ENCODE data around the gene SMARCC2.
A peak's percentile ranks its signal among the peaks of the same experiment; 100 is the strongest.

The SMARCC2 gene

GRCh38 chr12:56154246-56154771, 35.0 kb downstream of the SMARCC2 start:
- Histone ChIP-seq H3K4me3 (ENCODE audit: low read depth in 1 of 2, low read length in 2 of 2) (no peak overlapping the region), H3K9ac (ENCODE audit: low read length) (no peak overlapping the region), H3K27me3 (ENCODE audit: control insufficient read depth in 1 of 2, insufficient read depth in 2 of 2, low read length in 2 of 2) (no peaks in the 10 kb centered on the region), H3K27ac (ENCODE audit: low read depth, low read length) (no peak overlapping the region), H3K9me3 (ENCODE audit: low read length) (no peaks in the 10 kb centered on the region), H3K4me1 (ENCODE audit: insufficient read depth, low read length) (peaks cover 16% of the 10 kb centered on the region), H3K36me3 (ENCODE audit: insufficient read depth, low read length) (peaks cover under 1% of the 10 kb centered on the region)

DNA sequence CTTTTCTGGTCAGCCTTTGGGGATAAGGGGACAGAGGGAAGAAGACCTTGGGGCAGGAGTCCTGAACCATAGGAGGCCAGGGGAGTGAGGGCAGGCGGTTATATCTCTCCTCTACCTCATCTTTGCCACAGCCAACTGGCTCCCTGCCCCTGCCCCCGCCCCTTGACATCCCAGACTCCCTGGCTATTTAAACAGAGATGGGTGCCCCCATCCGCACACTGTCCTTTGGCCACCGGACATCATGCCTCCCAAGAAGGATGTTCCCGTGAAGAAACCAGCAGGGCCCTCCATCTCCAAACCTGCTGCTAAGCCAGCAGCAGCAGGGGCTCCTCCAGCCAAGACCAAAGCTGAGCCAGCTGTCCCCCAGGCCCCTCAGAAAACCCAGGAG, 35.6 kb downstream of the SMARCC2 start:
- Histone ChIP-seq H3K36me3 (ENCODE audit: insufficient read depth, low read length) (no peaks in the 10 kb centered on the region), H3K4me3 (ENCODE audit: low read depth in 1 of 2, low read length in 2 of 2) (no peak overlapping the region), H3K27ac (ENCODE audit: low read depth, low read length) (no peak overlapping the region), H3K9ac (ENCODE audit: low read length) (no peak overlapping the region), H3K27me3 (ENCODE audit: control insufficient read depth in 1 of 2, insufficient read depth in 2 of 2, low read length in 2 of 2) (no peaks in the 10 kb centered on the region), H3K4me1 (ENCODE audit: insufficient read depth, low read length) (peaks cover 16% of the 10 kb centered on the region), H3K9me3 (ENCODE audit: low read length) (no peaks in the 10 kb centered on the region)

- Histone ChIP-seq H3K9ac (ENCODE audit: low read length) (peak overlapping the region; percentile 62), H3K9me3 (ENCODE audit: low read length) (no peaks in the 10 kb centered on the region), H3K36me3 (ENCODE audit: insufficient read depth, low read length) (no peaks in the 10 kb centered on the region), H3K4me3 (ENCODE audit: low read depth in 1 of 2, low read length in 2 of 2) (peak overlapping the region; percentile 45 to 93), H3K27ac (ENCODE audit: low read depth, low read length) (peak overlapping the region; percentile 75), H3K4me1 (ENCODE audit: insufficient read depth, low read length) (peaks cover 16% of the 10 kb centered on the region), H3K27me3 (ENCODE audit: control insufficient read depth in 1 of 2, insufficient read depth in 2 of 2, low read length in 2 of 2) (no peaks in the 10 kb centered on the region)
Measured at GRCh38 chr12:56152756-56153677, 36.3 kb downstream of the SMARCC2 start.

GRCh38 chr12:56152132-56152755, 37.0 kb downstream of the SMARCC2 start, which contains the start of gene MYL6B:
TSS of gene MYL6B (plus strand) at chr12:56152587. CDS start at chr12:56153919, 1,332 bp downstream.
- H3K9ac ChIP-seq (ENCODE audit: low read length): peak within 1 kb of the TSS; percentile 82
- H3K4me1 ChIP-seq (ENCODE audit: insufficient read depth, low read length): peaks cover 16% of the 10 kb centered on the region
- peak within 1 kb of the TSS; percentile 45 to 93 for H3K4me3 ChIP-seq (ENCODE audit: low read depth in 1 of 2, low read length in 2 of 2)
- H3K9me3 ChIP-seq (ENCODE audit: low read length): no peaks in the 10 kb centered on the region
- peak within 1 kb of the TSS; percentile 75 for H3K27ac ChIP-seq (ENCODE audit: low read depth, low read length)
- H3K36me3 ChIP-seq (ENCODE audit: insufficient read depth, low read length): no peaks in the 10 kb centered on the region
- H3K27me3 ChIP-seq (ENCODE audit: control insufficient read depth in 1 of 2, insufficient read depth in 2 of 2, low read length in 2 of 2): no peaks in the 10 kb centered on the region

- no peaks in the 10 kb centered on the region for H3K27me3 ChIP-seq (ENCODE audit: control insufficient read depth in 1 of 2, insufficient read depth in 2 of 2, low read length in 2 of 2)
- H3K36me3 ChIP-seq (ENCODE audit: insufficient read depth, low read length): no peaks in the 10 kb centered on the region
- H3K9ac ChIP-seq (ENCODE audit: low read length): peak overlapping the region; percentile 82
- H3K27ac ChIP-seq (ENCODE audit: low read depth, low read length): peak overlapping the region; percentile 75
- peak overlapping the region; percentile 45 to 93 for H3K4me3 ChIP-seq (ENCODE audit: low read depth in 1 of 2, low read length in 2 of 2)
- no peaks in the 10 kb centered on the region for H3K9me3 ChIP-seq (ENCODE audit: low read length)
- H3K4me1 ChIP-seq (ENCODE audit: insufficient read depth, low read length): peaks cover 16% of the 10 kb centered on the region
Measured at GRCh38 chr12:56151672-56152131, 37.6 kb downstream of the SMARCC2 start.

GRCh38 chr12:56150563-56150962, 38.7 kb downstream of the SMARCC2 start:
- no peak overlapping the region for H3K27ac ChIP-seq (ENCODE audit: low read depth, low read length)

GRCh38 chr12:56146492-56147460, 42.5 kb downstream of the SMARCC2 start:
- Histone ChIP-seq H3K4me1 (ENCODE audit: insufficient read depth, low read length) (peaks cover 6% of the 10 kb centered on the region), H3K27me3 (ENCODE audit: control insufficient read depth in 1 of 2, insufficient read depth in 2 of 2, low read length in 2 of 2) (no peaks in the 10 kb centered on the region), H3K9ac (ENCODE audit: low read length) (no peak overlapping the region), H3K9me3 (ENCODE audit: low read length) (no peaks in the 10 kb centered on the region), H3K36me3 (ENCODE audit: insufficient read depth, low read length) (peaks cover 30% of the 10 kb centered on the region), H3K27ac (ENCODE audit: low read depth, low read length) (no peak overlapping the region), H3K4me3 (ENCODE audit: low read depth in 1 of 2, low read length in 2 of 2) (no peak overlapping the region)

More at GRCh38 chr12:56150563-56150962, 38.7 kb downstream of the SMARCC2 start:
- Histone ChIP-seq H3K9me3 (ENCODE audit: low read length) (no peaks in the 10 kb centered on the region), H3K9ac (ENCODE audit: low read length) (no peak overlapping the region), H3K36me3 (ENCODE audit: insufficient read depth, low read length) (no peaks in the 10 kb centered on the region), H3K4me3 (ENCODE audit: low read depth in 1 of 2, low read length in 2 of 2) (no peak overlapping the region), H3K4me1 (ENCODE audit: insufficient read depth, low read length) (peaks cover 16% of the 10 kb centered on the region), H3K27me3 (ENCODE audit: control insufficient read depth in 1 of 2, insufficient read depth in 2 of 2, low read length in 2 of 2) (no peaks in the 10 kb centered on the region)

GRCh38 chr12:56145217-56145616, 44.1 kb downstream of the SMARCC2 start:
- Histone ChIP-seq H3K27me3 (ENCODE audit: control insufficient read depth in 1 of 2, insufficient read depth in 2 of 2, low read length in 2 of 2) (no peaks in the 10 kb centered on the region), H3K9ac (ENCODE audit: low read length) (no peak overlapping the region), H3K27ac (ENCODE audit: low read depth, low read length) (no peak overlapping the region), H3K4me1 (ENCODE audit: insufficient read depth, low read length) (no peaks in the 10 kb centered on the region), H3K9me3 (ENCODE audit: low read length) (no peaks in the 10 kb centered on the region), H3K36me3 (ENCODE audit: insufficient read depth, low read length) (peaks cover 42% of the 10 kb centered on the region), H3K4me3 (ENCODE audit: low read depth in 1 of 2, low read length in 2 of 2) (no peak overlapping the region)

GRCh38 chr12:56143870-56144269, 45.4 kb downstream of the SMARCC2 start:
- no peaks in the 10 kb centered on the region for H3K27me3 ChIP-seq (ENCODE audit: control insufficient read depth in 1 of 2, insufficient read depth in 2 of 2, low read length in 2 of 2)
- H3K36me3 ChIP-seq (ENCODE audit: insufficient read depth, low read length): peaks cover 51% of the 10 kb centered on the region
- no peaks in the 10 kb centered on the region for H3K4me1 ChIP-seq (ENCODE audit: insufficient read depth, low read length)
- H3K9ac ChIP-seq (ENCODE audit: low read length): no peak overlapping the region
- H3K4me3 ChIP-seq (ENCODE audit: low read depth in 1 of 2, low read length in 2 of 2): no peak overlapping the region
- no peaks in the 10 kb centered on the region for H3K9me3 ChIP-seq (ENCODE audit: low read length)
- H3K27ac ChIP-seq (ENCODE audit: low read depth, low read length): no peak overlapping the region

GRCh38 chr12:56143217-56143616, 46.1 kb downstream of the SMARCC2 start:
- no peaks in the 10 kb centered on the region for H3K27me3 ChIP-seq (ENCODE audit: control insufficient read depth in 1 of 2, insufficient read depth in 2 of 2, low read length in 2 of 2)
- H3K9me3 ChIP-seq (ENCODE audit: low read length): no peaks in the 10 kb centered on the region
- H3K27ac ChIP-seq (ENCODE audit: low read depth, low read length): no peak overlapping the region
- H3K9ac ChIP-seq (ENCODE audit: low read length): no peak overlapping the region
- H3K4me1 ChIP-seq (ENCODE audit: insufficient read depth, low read length): no peaks in the 10 kb centered on the region
- H3K4me3 ChIP-seq (ENCODE audit: low read depth in 1 of 2, low read length in 2 of 2): no peak overlapping the region
- peaks cover 58% of the 10 kb centered on the region for H3K36me3 ChIP-seq (ENCODE audit: insufficient read depth, low read length)
